NT2/D1 (cell line): ENCODE results near the gene SLC25A21.

Experiments used
- SUZ12 ChIP-seq: IDR thresholded peaks from 2 replicates; pipeline ENCODE4 v1.6.1; 2011; ENCODE audit not compliant: insufficient read length, insufficient read depth; ENCODE audit errors: extremely low read depth
- YY1 ChIP-seq: IDR thresholded peaks from 2 replicates; pipeline ENCODE4 v1.6.1; 2011; ENCODE audit not compliant: insufficient read length, insufficient read depth
- ZNF274 ChIP-seq: IDR thresholded peaks from 2 replicates; pipeline ENCODE4 v1.6.1; 2011; ENCODE audit warnings: mild to moderate bottlenecking, low read depth, low read length

DNA sequence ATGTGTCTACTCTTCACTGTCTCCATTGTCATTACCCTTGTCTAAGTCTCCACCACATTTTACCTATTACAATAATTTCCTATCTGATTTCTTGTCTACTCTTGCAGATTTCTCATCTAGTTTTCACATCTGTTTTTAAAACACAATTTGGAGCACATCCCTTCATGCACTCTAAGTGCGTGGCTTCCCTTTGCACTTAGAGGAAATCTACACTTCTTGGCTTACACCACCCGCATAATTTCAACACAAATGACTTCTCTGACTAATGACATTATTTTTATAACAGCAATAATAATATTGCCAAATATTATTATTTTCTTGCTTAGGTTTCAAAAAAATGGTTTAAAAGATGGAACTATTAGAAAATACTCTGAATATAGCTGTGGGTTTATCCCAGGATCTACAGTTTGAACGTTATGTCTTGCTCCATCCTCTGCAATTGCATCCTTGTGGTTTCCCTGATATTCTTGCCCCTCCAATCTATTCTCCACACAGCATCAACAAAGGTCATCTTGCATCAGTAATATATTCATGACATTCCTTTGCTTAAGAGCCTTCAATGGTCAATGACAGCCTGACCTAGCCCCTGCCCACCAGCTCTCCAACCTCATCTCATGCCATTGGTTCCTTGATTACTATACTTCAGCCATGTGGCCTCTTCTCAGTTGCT lies 153.7 kb downstream of the SLC25A21 start:
- TF ChIP-seq ZNF274, result no peak
- no peak for TF ChIP-seq YY1
- TF ChIP-seq SUZ12, result no peak
